ENCODE measurements around the gene SLC15A3.
"Not testable (repeated sequence)": the region's sequence is repeated elsewhere in the genome, so short reads cannot be mapped to it uniquely, and the experiment has no call there.

Gene SLC15A3

DNA sequence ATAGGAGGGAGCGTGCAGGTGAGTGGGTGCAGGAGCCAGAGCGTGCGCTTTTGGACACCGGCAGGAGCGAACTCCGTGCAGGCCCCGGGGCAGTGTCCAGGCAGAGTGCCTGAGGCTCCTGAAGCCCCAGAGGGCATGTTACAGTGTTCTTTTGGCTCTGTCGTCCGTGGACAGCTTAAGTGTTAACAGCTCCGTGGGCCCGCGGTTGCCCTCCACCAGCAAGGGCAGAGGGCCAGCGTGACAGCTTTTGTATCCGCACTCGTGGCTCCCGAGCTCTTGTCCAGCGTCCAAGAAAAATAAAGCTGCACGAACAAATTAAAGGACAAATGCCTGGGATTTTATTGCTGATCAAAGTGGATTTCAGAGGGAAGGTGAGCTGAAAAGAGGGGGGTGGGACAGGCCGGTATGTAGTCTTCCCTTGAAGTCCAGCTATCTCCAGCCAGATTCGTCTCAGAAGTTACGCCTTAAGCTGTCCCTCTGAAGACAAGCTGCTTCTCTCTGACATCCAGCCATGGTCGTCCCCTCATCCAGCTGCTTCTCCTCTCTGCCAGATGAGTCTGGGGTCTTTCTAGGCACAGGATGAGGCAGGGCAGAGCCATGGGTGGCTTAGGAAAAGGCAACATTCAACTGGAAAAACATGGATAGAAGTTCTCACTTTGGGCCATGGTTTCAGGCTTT, 39.0 kb downstream of the SLC15A3 start:
- DNase-seq: no peak

DNA sequence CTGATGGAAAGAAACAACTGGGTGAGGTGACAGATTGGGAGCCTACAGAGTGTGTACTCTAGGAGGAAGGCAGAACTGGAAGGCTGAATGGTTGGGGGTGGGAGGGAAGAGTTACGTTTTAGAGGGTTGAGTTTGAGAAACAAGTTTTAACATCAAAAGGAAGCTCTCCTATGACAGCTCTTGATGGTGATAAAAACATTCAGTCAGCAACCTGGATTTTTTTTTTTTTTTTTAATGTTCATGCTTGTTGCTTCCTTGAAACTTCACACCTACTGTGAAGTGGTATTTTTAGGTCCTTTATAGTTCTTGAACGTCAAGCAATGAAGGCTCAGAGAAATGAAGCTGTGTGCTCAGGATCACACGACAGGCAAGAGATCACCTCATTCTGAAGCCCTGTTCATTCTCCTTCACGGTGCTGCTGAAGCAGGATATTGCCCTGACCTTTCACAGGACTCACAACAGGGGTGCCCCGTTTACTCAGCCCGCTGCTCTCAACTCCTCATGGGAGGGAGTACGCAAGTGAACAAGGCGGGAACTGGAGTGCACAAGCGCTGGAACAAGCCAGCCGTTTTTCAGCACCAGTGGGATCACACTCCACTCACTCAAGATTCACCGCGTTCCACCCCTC, 39.6 kb downstream of the SLC15A3 start:
- peak; percentile 68 for DNase-seq

DNA sequence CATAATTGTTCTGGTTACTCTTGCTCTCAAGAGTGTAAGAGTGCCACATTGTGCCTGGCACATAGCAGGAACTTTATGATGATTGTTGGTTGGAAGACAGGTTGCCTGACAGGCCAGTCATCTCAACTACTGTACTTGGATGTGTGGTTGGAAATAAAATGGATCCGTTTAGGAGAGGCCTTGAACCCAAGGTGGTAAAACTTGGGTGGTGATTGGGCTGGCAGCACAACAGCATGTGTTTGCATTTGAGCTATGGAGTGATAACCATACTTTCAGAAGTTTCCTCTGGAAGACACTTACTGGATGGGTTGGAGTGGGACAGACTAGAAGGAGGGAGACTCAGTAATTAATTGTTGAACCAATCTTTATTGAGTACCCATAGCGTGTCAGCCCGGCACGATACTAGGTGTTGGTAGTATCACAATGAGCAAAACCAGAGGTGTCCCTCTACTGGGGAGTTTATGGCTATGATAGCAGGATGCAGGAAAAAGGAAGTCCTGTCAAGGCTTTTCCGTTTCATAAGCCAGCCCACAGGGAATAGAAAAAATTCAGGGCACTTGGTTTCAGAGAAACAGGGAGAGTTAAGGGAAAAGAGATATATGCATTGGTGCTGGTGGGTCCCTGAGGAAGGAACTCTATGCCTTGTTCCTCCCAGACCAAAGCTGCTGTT, 41.1 kb downstream of the SLC15A3 start:
- DNase-seq: no peak

DNA sequence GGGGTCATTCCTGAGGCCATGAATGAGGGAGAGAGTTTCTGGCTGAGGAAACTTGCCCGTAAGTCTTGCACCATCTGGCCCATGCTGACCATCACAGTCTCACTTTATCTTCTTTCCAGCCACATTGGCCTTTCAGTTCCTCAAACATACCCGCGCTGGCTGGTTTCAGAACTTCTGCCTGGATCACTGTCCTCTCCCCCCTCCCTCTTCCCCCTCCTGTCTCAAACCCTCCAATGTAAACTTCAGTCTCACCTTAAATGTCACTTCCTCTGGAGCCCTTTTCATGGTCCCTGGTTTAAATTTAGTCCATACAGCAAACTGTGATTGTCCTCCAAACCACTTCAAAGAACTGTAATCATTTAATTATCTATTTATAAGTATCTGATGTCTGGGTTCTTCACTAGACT, 41.7 kb downstream of the SLC15A3 start:
- no peak for DNase-seq

DNA sequence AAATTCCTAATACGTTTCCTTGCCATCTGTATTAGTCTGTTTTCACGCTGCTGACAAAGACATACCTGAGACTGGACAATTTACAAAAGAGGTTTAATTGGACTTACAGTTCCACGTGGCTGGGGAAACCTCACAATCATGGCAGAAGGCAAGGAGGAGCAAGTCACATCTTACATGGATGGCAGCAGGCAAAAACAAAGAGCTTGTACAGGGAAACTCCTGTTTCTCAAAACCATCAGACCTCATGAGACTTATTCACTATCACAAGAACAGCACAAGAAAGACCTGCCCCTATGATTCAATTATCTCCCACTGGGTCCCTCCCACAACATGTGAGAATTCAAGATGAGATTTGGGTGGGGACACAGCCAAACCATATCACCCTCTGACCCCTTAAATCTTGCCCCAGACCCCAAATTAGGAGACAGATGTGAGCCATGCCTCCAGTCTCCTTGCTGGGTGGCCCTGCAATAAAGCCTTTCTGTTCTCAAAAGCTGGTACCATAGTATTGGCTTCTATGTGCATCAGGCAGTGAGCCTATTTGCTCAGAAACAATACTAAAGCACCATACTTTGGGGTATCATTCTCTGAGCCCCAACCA, 42.2 kb downstream of the SLC15A3 start:
- DNase-seq: not testable (repeated sequence)

DNA sequence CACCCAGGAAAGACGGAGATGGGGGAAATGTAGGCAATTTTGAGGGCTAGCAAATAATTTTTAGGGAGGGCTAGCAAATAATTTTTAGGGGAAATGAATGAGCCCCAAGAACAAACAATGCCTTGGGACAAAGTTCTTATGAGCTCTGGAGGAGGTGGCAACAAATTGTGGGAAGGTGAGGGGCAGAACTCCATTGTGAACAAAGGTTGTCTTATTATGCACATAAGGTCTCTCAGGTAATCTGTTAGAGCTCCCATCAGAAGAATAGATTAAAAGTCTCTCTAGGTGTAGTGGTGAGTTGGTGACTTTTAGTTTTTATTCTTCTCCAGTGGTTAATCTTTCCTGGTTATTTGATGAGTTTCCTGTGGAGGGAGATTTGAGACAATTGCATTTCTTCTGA, 43.2 kb downstream of the SLC15A3 start:
- no peak for DNase-seq

DNA sequence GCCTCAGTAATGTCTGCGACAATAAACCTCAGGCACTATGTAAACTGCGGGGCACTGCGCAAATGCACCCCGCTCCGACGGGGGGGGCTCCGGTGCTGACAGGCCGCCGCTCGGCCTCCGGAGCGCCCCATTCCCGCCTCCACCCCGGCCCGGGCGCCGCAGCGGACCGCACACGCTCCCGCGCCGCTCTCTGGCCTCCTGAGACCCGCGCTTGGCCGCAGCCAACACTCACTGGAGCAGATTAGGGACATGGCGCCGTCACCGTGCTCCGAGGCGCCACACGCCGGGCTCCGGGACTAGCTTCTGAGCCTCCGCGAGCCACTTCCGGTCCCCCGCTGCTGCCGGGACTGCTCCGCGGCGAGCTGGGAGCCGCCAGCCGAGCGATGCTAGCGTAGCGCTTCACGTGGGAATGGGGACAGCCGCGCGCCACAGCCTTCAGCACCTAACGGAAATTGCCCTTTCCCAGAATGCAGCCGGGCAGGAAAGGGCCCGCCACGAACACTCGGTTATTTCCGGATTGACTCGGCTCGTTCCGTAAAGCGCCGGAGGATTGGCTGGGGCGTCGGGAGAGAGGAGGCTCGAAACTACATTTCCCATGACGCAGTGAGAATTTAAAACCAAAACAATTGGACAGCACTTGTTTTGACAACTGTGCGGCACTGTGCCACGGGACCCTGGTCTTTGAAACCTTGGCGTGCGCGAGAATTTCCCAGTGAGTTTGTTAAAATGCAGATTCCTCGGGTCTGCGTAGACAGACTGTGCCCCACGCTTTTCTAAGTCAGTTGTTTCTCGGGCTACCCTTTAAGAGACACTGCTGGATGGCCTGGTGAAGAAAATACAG, 45.6 kb downstream of the SLC15A3 start, which contains the start of gene PRPF19:
Gene PRPF19 (minus strand): TSS at position 454 of the 841 bp plus-strand sequence. CDS start 203 bp downstream, at position 251.
- DNase-seq: peak; percentile 100

DNA sequence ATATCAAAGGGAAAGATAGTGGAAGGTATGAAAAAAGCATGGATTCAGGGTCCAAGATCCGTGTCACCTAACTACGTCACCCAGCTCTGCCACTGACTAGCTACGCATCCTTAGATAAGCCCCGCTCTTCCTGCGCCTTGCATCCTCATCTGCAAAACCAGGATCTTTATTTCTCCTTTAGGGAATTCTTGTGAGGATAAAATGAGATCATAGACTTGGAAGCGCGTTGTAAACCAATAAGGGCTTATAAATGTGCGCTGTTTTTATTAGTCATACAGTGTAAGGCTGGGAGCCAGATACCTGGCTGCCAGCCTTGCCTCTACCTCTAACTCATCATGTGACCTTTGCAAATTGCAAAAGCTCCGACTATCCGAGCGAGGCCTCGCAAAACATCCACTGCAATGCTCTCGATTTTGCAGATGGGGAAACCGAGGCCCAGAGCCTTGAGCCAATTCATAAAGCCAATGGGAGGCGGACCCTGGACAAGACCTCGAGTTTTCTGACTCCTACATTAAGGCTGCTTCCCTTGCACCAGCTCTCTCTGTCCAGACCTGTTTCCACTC, 46.3 kb downstream of the SLC15A3 start:
- peak; percentile 69 for DNase-seq

DNA sequence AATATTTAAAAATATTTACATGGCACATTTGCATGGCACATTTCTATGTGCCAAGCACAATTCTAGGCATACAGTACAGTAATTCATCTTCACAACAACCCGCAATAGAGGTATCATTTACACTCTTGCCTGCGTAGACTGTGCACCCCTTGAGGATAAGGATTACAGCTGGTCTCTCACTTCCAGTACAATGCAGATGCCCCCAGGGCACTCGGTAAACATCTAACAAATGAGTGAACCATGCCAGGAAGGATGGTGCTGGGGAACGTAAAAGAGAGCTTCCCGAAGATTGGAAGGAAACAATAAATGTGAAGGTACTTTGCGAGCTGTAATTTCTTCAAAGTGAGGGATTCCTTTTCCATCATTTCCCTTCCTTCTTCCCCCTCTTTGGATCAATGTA, 46.9 kb downstream of the SLC15A3 start:
- peak; percentile 47 for DNase-seq

DNA sequence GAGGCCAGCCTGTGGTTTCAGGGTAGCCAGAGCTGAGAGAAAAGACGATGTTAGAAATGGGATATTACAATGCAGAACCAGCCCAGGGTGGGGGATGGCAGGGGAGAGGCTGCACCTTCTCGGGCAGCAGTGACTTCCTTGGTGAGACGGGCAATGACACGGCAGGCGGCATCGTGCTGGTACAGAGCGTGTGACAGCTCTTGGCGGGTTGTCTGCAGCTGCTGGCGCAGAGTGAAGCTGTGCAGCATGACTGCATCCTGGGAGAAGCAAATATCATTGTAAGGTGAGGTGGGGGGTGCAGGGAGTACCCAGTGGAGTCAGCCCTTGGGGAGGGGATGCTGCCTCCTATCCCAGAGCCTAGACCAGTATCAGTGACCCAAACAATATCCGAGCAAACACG, 49.4 kb downstream of the SLC15A3 start:
- DNase-seq: no peak

DNA sequence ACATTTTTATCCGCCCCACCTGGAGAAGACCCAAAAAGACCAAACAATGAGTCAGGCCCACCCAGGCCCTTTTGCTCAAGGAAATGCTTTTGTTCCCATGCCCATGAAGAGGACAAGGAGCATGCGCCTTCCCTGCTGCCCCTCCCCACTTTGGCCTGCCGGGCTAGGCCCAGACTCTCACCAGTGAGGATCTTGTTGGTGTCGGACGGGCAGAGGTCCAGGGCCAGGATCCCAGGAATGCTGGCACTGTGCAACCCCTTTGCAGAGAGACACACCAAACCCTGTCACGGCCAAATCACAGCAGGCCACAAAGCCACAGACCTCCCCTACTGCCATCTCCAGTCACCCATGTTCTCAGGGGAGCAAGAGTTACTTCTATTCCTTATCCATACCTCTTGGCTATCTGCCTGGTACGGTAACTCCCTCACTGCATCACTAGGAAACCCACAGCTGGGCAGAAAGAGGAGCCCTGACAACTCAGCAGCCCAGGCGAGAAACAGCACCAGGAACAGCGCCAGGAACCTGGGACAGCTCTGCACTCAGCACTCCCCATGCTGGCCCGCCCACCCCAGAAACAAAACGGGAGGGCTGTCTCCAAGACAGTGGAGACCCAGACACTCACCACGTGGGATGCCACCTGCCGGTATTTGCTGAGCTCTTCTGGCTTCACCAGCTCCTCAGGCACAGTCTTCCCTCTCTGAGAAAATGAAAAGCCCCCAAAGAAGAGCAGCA, 51.1 kb downstream of the SLC15A3 start:
- DNase-seq: no peak

DNA sequence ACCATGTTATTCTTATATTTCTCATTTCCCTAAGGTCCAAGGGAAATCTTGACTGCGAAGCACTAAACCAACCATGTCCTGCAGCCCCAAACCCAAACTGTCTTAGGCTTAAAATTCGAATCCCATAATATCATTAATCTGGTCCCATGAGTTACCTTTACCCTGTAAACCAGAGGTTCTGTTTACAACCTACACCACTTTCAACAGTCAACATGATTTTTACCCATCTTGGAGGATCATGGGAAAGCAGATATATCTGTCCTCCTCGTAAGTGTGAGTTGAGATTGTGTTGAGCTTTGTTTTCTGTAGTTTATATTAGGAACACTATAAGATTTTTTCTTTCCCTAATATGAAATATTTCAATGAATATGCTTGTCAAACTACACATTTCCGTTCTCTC, 52.0 kb downstream of the SLC15A3 start:
- no peak for DNase-seq

DNA sequence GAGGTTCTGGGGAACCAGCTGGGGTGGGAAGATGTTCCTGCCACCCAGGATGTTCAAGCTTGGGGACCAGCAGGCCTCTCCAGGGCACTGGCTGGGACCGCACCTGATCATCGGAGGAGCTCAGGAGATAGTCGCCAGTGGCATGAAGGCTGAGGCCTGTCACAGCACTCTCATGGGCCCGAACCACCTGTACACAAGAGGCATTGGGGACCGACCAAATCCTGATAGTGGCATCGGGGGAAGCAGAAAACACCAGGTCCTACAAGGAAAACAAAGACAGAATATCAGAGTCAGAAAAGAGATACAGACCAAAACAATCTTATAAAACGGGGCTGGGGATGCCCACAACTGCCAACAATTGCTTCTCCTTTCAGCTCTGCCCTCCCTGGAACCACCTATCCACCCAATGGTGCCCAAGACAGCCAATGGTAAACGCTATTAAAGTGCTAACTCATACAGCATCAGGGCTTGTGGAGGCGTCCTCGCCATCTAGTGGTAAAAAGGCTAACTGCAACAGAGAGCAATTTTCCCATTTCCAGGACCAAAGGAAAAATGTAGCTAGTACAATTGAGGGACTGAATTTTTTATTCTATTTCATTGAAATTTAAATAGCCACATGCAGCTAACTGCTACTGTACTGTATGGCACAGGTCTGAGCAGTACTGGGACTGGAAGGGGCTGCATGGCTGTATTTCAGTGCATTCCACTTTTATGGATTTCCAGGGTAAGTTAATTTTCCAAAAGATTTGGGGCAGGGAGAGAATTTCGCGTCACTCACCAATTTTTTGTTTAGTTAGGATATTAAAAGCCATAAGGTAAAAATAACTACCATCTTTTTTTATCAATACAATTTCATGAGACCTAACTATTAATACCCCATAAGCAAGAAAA, 52.7 kb downstream of the SLC15A3 start:
- DNase-seq: no peak

DNA sequence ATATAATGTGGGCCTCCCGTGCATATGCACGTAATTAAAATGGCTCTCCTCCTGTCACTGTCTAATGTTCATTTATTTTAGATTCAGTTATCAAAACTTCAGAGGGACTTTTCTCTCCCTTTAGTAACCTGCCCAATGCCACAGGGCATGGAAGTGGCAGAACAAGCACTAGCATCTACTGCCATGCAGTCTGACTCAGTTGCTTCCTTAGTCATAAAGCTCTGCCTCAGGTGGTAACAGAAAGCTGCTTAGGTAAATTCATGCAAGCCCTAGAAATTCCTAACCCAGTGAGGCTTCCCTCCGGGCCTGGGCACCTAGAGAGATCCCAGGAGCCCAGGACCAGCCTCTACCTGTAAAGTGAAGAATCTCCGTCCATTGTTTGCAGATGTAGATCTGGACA, 54.5 kb downstream of the SLC15A3 start:
- DNase-seq: no peak

DNA sequence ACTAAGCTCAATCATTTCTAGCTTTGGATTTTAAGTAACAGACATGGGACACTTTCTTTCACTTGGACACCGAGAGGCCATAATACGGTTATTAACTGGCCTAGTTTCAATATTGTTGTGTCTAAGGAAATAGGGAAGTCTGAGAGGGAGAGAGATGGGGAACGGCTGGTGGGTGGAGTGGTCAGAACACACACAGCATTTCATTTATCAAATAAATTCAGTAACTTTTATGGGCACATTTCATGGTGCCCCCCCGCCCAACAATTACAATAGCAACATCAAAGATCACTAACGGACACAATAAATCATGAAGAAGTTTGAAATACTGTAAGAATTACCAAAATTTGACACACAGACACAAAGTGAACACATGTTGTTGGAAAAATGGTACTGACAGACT, 56.3 kb downstream of the SLC15A3 start:
- DNase-seq: no peak

DNA sequence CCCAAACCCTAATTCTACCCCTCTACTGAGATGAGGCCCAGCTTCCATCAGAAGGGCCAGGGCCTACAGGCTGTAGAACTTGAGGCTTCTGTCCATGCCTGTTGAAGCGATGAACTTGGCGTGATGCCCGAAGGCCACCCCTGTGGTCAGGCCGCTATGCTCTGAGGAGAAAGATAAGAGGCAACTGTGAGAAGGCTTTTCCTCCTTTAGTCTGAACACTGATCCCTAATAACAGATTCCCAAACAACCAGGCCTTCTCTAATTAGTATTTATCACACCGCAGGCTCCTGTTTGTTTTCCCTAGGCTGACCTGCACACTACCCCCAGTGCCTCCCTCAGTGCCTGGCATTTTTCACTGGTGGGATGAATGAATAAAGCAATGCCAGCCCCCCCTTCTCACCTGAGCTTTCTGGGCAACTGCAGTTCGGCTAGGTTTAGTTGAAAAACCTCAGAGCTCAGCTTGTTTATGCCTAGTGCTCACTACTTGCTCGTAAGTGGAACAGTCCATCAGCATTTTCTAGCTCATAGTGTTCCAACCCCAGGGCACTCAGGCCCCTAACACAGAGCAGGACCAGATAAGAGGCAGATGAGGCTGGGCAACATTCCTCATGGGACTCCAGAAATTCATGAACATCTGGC, 60.8 kb downstream of the SLC15A3 start:
- DNase-seq: no peak

DNA sequence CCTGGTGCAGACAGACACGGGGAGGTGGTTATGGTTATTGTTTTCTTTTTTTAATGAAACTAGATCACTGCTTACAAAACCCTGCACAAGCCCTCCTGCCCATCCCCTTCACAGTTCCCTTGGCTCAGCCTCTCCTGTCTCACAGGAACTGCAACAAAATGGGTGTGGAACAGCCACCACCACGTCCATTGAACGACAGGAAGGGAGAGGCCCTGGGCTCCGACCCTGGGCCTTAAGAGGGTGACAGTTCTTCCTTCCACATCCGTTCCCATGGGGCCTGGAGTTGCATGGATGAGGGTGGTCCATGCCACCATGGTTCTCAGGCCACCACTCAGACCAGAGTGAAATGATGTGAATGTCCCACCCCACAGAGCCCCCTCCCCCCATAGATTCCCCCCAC, 61.3 kb downstream of the SLC15A3 start:
- DNase-seq: no peak

DNA sequence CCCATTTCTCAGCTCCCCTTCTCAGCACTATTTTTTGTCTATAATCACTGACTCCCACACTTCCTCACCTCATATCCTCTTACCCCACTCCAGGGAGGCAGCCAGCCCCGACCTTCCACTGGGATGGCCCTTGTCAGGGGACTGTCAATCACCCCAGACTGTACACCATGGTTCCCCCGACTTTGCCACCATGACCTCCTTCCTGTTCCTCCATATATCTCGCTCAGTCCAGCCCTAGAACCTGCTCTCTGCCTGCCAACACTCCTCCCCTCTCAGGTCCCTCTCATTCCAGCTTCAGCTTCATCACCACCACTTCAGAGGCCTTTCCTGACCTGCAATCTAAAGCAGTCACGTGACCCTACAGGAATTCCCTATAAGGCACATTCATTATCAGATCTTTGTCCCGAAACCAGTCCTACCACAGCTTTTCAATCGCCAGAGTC, 62.1 kb downstream of the SLC15A3 start:
- no peak for DNase-seq

DNA sequence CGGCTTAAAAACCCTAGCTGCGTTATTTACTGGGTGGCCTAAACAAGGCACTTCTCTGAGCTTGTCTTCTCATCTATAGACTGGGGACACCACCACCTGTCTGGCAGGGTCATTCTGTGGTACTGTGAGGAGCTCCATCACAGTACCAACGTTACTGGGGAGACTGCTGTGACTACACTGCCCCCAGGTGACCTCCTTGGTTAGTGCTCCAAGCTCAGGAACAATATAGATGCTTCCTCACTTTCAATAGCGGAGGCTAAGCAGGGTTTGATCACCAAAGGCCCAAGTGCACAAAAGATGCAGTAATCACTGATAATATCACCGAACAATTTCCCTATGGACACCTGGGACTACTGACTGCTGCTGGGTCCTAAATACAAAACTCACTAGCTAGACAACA, 64.4 kb downstream of the SLC15A3 start:
- DNase-seq: no peak
